C4-2B (cell line): ENCODE measurements around the gene NRAS.

ENCODE experiments used
- H3K27ac ChIP-seq: fragments of 450-650 bp; 2 replicates; pipeline ENCODE4 v1.5.1; 2017
- ZFX ChIP-seq: fragments of 450-650 bp; IDR thresholded peaks from 2 replicates; pipeline ENCODE4 v1.6.1; 2017
- TF ChIP-seq, protein P1 (sequence below): fragments of 450-650 bp; conservative IDR thresholded peaks from 2 replicates; pipeline ENCODE4 v1.5.1; 2017; ENCODE audit warnings: mild to moderate bottlenecking

The NRAS gene

DNA sequence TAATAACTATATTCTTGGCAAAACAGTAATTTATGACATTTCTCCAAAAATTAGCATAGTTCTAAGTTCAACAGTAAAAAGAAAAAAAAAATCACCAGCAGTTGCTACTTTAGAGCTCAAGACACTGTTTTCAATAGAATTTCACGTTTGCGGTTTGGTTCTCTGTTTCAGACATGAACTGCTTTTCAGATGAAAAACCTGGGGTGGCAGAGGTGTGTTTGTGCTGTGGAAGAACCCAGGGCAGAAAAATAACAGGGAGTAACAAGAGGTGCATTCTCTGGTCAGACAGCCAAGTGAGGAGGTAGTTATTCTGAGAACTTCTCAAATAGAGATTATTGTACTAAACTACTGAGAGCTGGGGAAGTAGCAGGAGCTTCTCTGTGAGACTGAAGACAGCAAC, 9.0 kb downstream of the NRAS start:
- TF ChIP-seq ZFX = no peak
- TF ChIP-seq, protein P1, sequence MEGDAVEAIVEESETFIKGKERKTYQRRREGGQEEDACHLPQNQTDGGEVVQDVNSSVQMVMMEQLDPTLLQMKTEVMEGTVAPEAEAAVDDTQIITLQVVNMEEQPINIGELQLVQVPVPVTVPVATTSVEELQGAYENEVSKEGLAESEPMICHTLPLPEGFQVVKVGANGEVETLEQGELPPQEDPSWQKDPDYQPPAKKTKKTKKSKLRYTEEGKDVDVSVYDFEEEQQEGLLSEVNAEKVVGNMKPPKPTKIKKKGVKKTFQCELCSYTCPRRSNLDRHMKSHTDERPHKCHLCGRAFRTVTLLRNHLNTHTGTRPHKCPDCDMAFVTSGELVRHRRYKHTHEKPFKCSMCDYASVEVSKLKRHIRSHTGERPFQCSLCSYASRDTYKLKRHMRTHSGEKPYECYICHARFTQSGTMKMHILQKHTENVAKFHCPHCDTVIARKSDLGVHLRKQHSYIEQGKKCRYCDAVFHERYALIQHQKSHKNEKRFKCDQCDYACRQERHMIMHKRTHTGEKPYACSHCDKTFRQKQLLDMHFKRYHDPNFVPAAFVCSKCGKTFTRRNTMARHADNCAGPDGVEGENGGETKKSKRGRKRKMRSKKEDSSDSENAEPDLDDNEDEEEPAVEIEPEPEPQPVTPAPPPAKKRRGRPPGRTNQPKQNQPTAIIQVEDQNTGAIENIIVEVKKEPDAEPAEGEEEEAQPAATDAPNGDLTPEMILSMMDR = no peak
- H3K27ac ChIP-seq = no peak overlapping the region

DNA sequence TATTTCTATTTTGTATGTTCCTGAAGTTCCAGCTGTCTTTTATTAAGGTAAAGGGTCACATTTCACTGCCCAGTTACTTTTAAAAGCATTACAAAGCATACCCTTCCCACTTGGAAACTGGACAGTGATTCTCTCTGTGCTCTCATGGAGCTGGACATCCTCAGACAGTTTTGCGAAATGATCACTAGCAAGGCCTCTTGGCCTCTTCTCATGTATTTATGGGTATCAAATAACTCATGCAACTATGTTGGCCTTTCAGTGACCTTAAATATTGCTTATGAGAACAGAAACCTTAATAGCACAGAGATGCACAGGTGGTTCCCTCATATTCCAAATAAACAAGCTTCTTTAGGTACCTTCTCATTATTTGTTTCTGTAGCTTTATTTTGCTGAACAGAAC, 13.3 kb downstream of the NRAS start:
- H3K27ac ChIP-seq = no peak overlapping the region
- TF ChIP-seq ZFX = no peak
- TF ChIP-seq, protein P1 = no peak

DNA sequence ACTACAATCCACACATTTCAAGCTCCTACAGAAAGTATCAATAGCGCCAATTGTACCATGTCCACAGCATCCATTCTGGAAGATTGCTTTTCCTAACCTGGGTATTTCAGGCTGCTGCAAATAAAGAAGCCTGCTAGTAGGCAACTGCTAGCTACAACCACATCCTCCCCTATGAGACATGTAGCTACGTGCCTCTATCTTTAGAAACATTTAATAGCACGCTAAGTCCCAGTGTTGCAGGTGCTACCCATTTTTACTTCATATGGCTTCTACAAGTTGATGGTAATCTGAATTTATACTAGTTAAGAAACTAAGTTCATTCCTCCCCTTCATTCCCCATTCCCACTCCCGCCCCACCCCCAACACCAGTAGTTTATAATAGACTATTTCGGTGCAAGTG, 13.8 kb downstream of the NRAS start:
- H3K27ac ChIP-seq = no peak overlapping the region
- TF ChIP-seq, protein P1 = no peak
- no peak for TF ChIP-seq ZFX

DNA sequence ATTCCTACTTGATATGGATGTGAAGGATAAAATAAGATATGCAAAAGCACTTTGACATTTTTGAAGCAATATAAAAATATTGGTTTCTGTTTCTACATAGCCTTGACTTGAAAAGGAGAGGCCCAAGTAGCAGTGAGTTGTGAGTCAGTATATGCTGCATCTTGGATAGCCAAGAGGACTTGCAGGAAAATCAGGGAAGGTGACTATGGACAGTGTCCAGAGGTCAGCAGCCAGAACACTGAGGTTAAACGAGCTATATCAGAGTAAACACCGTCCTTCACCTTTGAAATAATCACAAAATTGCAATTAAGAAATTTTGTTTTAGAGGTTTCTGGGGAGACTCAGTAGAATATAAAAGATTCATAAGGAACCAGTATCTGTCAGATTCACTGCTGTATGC, 14.6 kb downstream of the NRAS start:
- TF ChIP-seq ZFX = no peak
- TF ChIP-seq, protein P1 = no peak
- no peak overlapping the region for H3K27ac ChIP-seq

DNA sequence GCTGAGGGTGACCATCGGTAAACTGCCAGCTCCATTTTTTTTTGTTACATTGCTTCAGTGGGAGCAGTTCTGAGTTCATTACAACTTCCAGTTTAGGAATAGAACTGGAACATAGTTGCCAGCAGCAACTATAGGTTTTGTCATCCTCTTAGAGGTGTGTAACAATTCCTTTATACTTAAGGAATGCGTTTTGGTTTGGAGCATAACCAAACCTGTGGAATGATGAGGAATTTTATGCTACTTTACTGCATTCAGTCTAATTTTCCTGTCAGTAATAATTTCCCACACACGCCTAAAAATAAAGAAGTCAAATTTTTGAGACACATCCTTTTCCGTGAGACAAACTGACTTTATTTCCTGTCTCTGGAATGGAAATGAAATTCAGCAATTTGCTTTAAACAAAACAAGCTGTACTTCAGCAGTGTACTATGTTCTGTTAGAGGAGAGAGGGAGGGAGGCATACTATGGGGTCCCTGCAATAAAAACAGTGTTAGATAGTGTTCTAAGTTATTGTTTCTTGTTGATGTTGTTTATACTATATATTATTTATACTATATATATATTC, 16.5 kb downstream of the NRAS start:
- H3K27ac ChIP-seq = no peak overlapping the region
- TF ChIP-seq, protein P1 = no peak
- no peak for TF ChIP-seq ZFX

DNA sequence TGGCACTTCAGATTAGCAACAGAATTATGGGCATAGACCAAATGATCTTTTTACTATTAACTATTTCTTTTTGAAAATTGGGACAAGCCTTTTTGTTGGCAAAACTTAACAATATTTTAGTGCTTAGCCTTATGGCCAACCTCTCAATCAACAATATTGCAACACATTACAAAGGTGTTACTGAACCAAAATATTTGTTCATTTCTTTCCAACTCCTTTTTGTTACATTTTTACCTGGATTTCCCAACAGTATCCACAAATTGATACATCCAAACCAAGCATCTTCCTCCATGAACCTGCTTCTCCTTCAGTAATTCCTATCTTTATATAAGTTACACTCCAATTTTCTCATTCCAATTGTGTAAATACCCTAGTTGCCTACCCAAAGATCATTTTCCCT, 19.8 kb downstream of the NRAS start:
- H3K27ac ChIP-seq = no peak overlapping the region
- TF ChIP-seq, protein P1 = no peak
- no peak for TF ChIP-seq ZFX

DNA sequence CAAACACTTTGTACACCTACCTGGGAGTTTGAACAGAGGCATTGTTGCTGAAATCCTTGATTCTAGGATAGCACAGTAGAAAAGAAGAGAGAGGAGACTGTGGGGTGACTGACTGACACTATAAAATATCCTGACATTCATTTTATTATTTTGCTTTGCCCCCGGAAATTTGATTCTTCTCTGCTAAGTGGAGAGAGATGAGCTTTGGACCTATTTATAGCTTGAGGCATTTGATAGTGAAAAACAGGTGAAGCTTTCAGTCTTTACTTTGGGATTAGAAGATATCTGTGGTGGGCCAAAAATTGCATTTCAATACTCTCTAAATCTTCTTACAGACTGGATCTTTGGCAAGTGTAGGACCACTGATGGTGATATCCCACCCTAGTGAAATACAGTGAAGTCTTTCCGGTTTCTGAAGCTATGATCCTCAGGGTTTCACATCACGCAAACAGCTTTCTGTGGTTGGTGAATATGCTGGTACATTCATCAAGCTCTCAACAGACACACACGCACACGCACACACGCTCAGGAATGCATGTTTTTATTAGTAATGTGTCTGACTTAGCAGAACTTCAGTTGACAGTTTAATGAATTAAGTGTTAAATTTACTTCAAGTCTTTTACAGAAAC, 21.0 kb downstream of the NRAS start, which contains the start of gene AMPD1:
Gene AMPD1, minus strand, starts transcription at position 117 of the 629 bp plus-strand sequence. Its CDS starts 75 bp downstream, at position 42.
- no peak within 1 kb of the TSS for H3K27ac ChIP-seq
- TF ChIP-seq, protein P1 = no peak
- no peak for TF ChIP-seq ZFX
